Activated CD8-positive, alpha-beta T cell treated with anti-CD3 and anti-CD28 coated beads for 36 hours (primary cell): ENCODE measurements around the gene CYP46A1. TPM values are rescaled to one million over a fixed set of nuclear protein-coding genes. Genes with fewer than 3 reads are reported as not detected.

Source experiments
- ATAC-seq: fragments of 200-7000 bp; cut with Tn5 transposase; one replicate; pipeline ENCODE4 v1.10.0; 2021; ENCODE audit warnings: mild to moderate bottlenecking, moderate library complexity
- CTCF ChIA-PET: fragments of 350-600 bp; sonication (Branson Sonifier 250); formaldehyde crosslinking; loops from one replicate; lab custom pipeline; 2021; ENCODE audit warnings: antibody characterized with exemption; lab: Charles Lee
- POLR2A ChIA-PET: fragments of 350-600 bp; sonication (Branson Sonifier 250); formaldehyde crosslinking; loops from one replicate; lab custom pipeline; 2021; ENCODE audit warnings: antibody characterized with exemption; lab: Charles Lee
- DNase-seq: peaks from one replicate; pipeline ENCODE4 v3.0.0-alpha.2; 2020
- H3K27ac Mint-ChIP-seq: one replicate; pipeline ENCODE4 v1.8.0; 2021; ENCODE audit warnings: mild to moderate bottlenecking, mixed read lengths
- H3K27me3 Mint-ChIP-seq: one replicate; pipeline ENCODE4 v1.8.0; 2021; ENCODE audit warnings: mixed read lengths
- H3K36me3 Mint-ChIP-seq: one replicate; pipeline ENCODE4 v1.8.0; 2021; ENCODE audit warnings: low read depth, mixed read lengths
- H3K4me1 Mint-ChIP-seq: one replicate; pipeline ENCODE4 v1.8.0; 2021; ENCODE audit warnings: low read depth, mixed read lengths
- H3K4me3 Mint-ChIP-seq: one replicate; pipeline ENCODE4 v1.8.0; 2021; ENCODE audit warnings: mild to moderate bottlenecking, moderate library complexity, mixed read lengths
- H3K9me3 Mint-ChIP-seq: one replicate; pipeline ENCODE4 v1.8.0; 2021; ENCODE audit warnings: mixed read lengths
- intact Hi-C: fragments of 100-400 bp; cut with micrococcal nuclease; formaldehyde crosslinking; loops from one replicate; pipeline ENCODE4 v1.10.0; 2022
- total RNA-seq, 2 experiments: library from RNA; stranded (reverse); gene quantifications; one replicate each; pipeline ENCODE4 v1.2.3, GENCODE V29; 2021
- TF ChIP-seq, protein P1 (sequence below): fragments of 200-600 bp; IDR thresholded peaks from one replicate; pipeline ENCODE4 v1.8.0; 2022; ENCODE audit warnings: antibody characterized with exemption, mild to moderate bottlenecking

CYP46A1 gene
- total RNA-seq, 2 experiments from 2014 or later: 0.16 to 0.20 TPM

DNA sequence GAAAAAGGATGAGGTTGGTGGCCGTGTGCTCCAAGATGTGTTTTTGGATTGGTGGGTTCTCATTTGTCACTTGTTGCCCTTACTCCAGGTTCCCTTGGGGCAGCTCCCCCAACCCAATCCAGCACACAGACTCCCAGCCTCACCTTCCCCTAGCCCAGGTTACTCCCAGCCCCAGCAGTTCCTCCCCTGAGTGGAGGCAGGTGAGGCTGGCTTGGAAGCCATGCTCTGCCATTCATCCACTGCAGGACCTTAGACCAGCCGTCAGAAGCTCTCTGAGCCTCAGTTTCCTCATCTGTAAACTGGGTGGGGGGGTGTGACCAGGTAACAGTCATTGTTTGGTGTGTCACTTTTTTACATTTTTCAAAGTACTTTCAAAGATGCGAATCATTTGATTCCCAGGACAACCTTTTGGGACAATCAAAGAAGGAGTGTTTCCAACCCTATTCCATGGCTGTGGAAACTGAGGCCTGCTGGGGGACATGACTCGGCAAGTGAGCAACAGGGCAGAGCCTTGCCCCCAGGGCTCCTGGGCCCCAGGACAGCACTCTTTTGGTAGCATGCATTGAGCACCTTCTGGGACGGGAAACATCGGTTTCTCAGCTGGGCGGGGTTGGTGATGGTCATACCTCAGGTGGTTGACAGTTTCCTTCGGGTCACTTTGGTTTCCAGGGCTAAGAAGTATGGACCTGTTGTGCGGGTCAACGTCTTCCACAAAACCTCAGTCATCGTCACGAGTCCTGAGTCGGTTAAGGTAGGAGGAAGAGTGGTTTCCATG lies 7.2 kb downstream of the CYP46A1 start:
- no peak overlapping the region for H3K27ac Mint-ChIP-seq
- no peaks in the 10 kb centered on the region for H3K9me3 Mint-ChIP-seq
- H3K27me3 Mint-ChIP-seq: peaks cover 29% of the 10 kb centered on the region
- ChIA-PET POLR2A (no interaction called here), CTCF (interaction anchor here (1.1 kb wide), 1 partner anchor 9 kb away, joined by 4 read pairs; no protein-coding TSS in a partner anchor)
- ATAC-seq (no peak), DNase-seq (no peak)
- H3K36me3 Mint-ChIP-seq: no peaks in the 10 kb centered on the region
- peaks cover 10% of the 10 kb centered on the region for H3K4me1 Mint-ChIP-seq
- intact Hi-C loops: no loop called here
- no peak overlapping the region for H3K4me3 Mint-ChIP-seq
- TF ChIP-seq, protein P1, sequence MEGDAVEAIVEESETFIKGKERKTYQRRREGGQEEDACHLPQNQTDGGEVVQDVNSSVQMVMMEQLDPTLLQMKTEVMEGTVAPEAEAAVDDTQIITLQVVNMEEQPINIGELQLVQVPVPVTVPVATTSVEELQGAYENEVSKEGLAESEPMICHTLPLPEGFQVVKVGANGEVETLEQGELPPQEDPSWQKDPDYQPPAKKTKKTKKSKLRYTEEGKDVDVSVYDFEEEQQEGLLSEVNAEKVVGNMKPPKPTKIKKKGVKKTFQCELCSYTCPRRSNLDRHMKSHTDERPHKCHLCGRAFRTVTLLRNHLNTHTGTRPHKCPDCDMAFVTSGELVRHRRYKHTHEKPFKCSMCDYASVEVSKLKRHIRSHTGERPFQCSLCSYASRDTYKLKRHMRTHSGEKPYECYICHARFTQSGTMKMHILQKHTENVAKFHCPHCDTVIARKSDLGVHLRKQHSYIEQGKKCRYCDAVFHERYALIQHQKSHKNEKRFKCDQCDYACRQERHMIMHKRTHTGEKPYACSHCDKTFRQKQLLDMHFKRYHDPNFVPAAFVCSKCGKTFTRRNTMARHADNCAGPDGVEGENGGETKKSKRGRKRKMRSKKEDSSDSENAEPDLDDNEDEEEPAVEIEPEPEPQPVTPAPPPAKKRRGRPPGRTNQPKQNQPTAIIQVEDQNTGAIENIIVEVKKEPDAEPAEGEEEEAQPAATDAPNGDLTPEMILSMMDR: no peak

DNA sequence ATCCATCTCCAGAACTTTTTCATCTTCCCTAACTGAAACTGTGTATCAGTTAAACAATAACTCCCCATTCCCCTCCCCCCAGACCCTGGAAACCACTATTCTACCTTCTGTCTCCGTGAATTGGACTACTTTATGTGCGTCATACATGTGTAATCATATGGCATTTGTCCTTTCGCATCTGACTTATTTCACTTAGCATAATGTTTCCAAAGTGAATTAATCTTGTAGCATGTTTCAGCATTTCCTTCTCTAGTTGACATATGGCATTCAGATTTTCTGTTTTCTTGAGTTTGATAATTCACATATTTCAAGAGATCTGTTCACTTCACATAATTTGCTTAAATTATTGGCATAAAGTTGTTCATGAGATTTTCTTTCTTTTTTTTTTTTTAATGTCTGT lies 9.8 kb downstream of the CYP46A1 start:
- ChIA-PET CTCF (no interaction called here), POLR2A (interaction anchor here (0.6 kb wide), 1 partner anchor 12 kb away, joined by 3 read pairs; no protein-coding TSS in a partner anchor)
- H3K27ac Mint-ChIP-seq: no peak overlapping the region
- TF ChIP-seq, protein P1: no peak
- ATAC-seq (no peak), DNase-seq (no peak)
- H3K36me3 Mint-ChIP-seq: no peaks in the 10 kb centered on the region
- H3K4me3 Mint-ChIP-seq: no peak overlapping the region
- H3K27me3 Mint-ChIP-seq: peaks cover 22% of the 10 kb centered on the region
- intact Hi-C loops: no loop called here
- peaks cover under 1% of the 10 kb centered on the region for H3K4me1 Mint-ChIP-seq
- H3K9me3 Mint-ChIP-seq: no peaks in the 10 kb centered on the region

DNA sequence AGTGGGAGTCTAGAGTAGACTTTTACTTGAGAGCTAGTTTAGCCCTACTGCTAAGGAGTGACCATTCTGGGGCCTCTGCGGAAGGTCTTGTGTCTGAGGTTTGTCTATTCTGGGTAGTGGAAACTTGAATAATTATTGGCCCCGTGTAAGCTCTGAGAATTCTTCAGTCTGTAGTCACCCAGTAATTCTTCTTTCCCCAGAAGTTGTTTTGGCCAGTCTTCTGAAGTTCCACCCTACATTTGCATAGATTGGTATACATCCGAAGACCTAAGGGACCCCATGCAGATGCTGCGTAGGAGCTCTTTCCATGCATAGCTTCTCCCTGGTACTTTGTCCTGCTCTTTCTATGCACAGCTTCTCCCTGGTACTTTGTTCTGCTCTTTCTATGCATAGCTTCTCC lies 12.8 kb downstream of the CYP46A1 start:
- no peak overlapping the region for H3K27ac Mint-ChIP-seq
- peaks cover 2% of the 10 kb centered on the region for H3K9me3 Mint-ChIP-seq
- intact Hi-C loops: no loop called here
- no peaks in the 10 kb centered on the region for H3K4me1 Mint-ChIP-seq
- no peaks in the 10 kb centered on the region for H3K36me3 Mint-ChIP-seq
- no peak overlapping the region for H3K4me3 Mint-ChIP-seq
- CTCF ChIA-PET: interaction anchor here (1.5 to 2.0 kb wide), 2 partner anchors 9 to 10 kb away, joined by 4 to 7 read pairs; no protein-coding TSS in a partner anchor
- TF ChIP-seq, protein P1: no peak
- POLR2A ChIA-PET: no interaction called here
- ATAC-seq: no peak
- H3K27me3 Mint-ChIP-seq: peaks cover 7% of the 10 kb centered on the region
- no peak for DNase-seq

DNA sequence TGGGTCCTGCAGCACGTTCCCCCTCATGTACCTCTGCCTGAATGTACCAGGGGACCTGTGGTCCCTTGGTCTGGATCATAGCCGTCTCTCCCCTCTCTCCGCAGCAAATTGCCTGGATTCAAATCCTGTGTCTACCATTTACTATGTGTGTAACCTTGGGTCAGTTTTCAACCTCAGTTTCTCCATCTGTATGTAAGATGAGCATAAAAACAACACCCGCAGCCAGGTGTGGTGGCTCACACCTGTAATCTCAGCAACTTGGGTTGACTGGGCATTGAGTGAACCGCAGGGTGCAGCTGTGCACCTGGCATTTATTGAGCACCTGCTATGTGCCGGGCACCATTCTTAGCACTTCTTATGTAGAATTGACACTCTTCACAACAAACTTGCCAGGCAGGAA lies 14.1 kb downstream of the CYP46A1 start:
- Mint-ChIP-seq H3K27ac (no peak overlapping the region), H3K4me3 (no peak overlapping the region), H3K27me3 (peaks cover 7% of the 10 kb centered on the region), H3K9me3 (peaks cover 10% of the 10 kb centered on the region), H3K4me1 (no peaks in the 10 kb centered on the region), H3K36me3 (peaks cover 1% of the 10 kb centered on the region)
- DNase-seq (no peak), ATAC-seq (no peak)
- CTCF ChIA-PET: interaction anchor here (1.3 to 2.0 kb wide), 2 partner anchors 9 to 10 kb away, joined by 4 to 7 read pairs; no protein-coding TSS in a partner anchor
- TF ChIP-seq, protein P1: no peak
- POLR2A ChIA-PET: interaction anchor here (1.0 kb wide), 2 partner anchors 9 to 42 kb away, joined by 3 read pairs; no protein-coding TSS in a partner anchor
- intact Hi-C loops: no loop called here

DNA sequence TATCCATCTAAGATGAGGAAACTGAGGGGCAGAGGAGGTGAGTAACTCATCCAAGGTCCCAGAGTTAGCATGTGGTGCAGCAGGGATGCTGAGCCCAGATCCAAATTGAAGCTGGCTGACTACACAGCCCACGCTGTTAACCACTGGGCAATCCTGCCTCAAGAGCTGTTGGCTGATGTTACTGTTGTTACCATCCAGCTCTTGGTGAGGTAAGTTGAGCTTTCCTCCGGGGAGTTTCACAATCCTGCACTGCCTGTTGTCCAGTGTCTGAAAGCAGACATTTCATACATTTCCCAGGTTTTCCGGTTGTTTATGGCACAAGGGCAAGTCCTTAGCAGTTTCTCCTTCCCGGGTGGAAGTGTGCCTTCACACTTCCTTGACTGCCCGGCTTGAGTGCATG lies 14.5 kb downstream of the CYP46A1 start:
- Mint-ChIP-seq H3K4me3 (no peak overlapping the region), H3K36me3 (peaks cover 5% of the 10 kb centered on the region), H3K27me3 (peaks cover 7% of the 10 kb centered on the region), H3K27ac (no peak overlapping the region), H3K9me3 (peaks cover 14% of the 10 kb centered on the region), H3K4me1 (no peaks in the 10 kb centered on the region)
- no peak for DNase-seq
- CTCF ChIA-PET: interaction anchor here (1.3 to 2.0 kb wide), 2 partner anchors 9 to 10 kb away, joined by 4 to 7 read pairs; no protein-coding TSS in a partner anchor
- POLR2A ChIA-PET: interaction anchor here (1.0 kb wide), 1 partner anchor 9 kb away, joined by 3 read pairs; no protein-coding TSS in a partner anchor
- intact Hi-C loops: no loop called here
- no peak for ATAC-seq
- TF ChIP-seq, protein P1: no peak
